Measurements from ENCODE around the gene MRPL48.

GRCh38 chr11:73781303-73781702, 6.4 kb upstream of the MRPL48 start:
- TF ChIP-seq CTCF (IDR thresholded peaks at IDR 0.05; ENCODE audit: low read depth, low read length, missing input control) (no peak), REST (IDR thresholded peaks at IDR 0.05) (no peak), GABPA (IDR thresholded peaks at IDR 0.05 in 1 of 2, conservative IDR thresholded peaks at IDR 0.05 in 1 of 2) (no peak), JUND (IDR thresholded peaks at IDR 0.05) (no peak)
